Left lobe of liver (tissue), 2 donors: ENCODE data around the gene DUSP28. TPM values are rescaled to one million over a fixed set of nuclear protein-coding genes. Genes with fewer than 3 reads are reported as not detected.
"Not testable (repeated sequence)": the region's sequence is repeated elsewhere in the genome, so short reads cannot be mapped to it uniquely, and the experiment has no call there.

Source experiments
- ATAC-seq: fragments of 200-7000 bp; cut with Tn5 transposase; one replicate; pipeline ENCODE4 v1.9.1; 2020; ENCODE audit warnings: mild to moderate bottlenecking, moderate library complexity
- DNase-seq: peaks from one replicate; pipeline ENCODE4 v3.0.0-alpha.2; 2020; ENCODE audit warnings: low spot score
- total RNA-seq: library from RNA; stranded (reverse); gene quantifications from one replicate; pipeline ENCODE4 v1.2.1, GENCODE V29; 2021
- donor health status: DM: no; HTN: no; CAD: no; lungs with moderate emphysema.
- donor health status: DM: no; HTN: yes; CAD: no.

Gene DUSP28
- total RNA-seq, 1 donor from 2014 or later, result 2.0 TPM

GRCh38 chr2:240558236-240558761 is 1.9 kb upstream of the DUSP28 start:
- ATAC-seq (no peak), DNase-seq (no peak)

- no peak for ATAC-seq
These were observed 871 bp upstream of the DUSP28 start for GRCh38 chr2:240559286-240559685.

GRCh38 chr2:240560480-240561324 is 545 bp downstream of the DUSP28 start:
- peak; percentile 84 for ATAC-seq
- peak; percentile 99 for DNase-seq

More at GRCh38 chr2:240559286-240559685, 871 bp upstream of the DUSP28 start:
- no peak for DNase-seq

- ATAC-seq, result no peak
- DNase-seq, result no peak
These were observed 1.3 kb downstream of the DUSP28 start for GRCh38 chr2:240561325-240561971.

- not testable (repeated sequence) for ATAC-seq, DNase-seq
These were observed 3.1 kb downstream of the DUSP28 start for GRCh38 chr2:240563231-240563630.

- DNase-seq (no peak), ATAC-seq (no peak)
These were observed 3.9 kb downstream of the DUSP28 start for GRCh38 chr2:240563951-240564560.

GRCh38 chr2:240564561-240565332 is 4.6 kb downstream of the DUSP28 start:
- ATAC-seq (no peak), DNase-seq (no peak)

GRCh38 chr2:240565333-240566202 is 5.4 kb downstream of the DUSP28 start:
- DNase-seq, result peak; percentile 78
- ATAC-seq, result no peak

GRCh38 chr2:240566203-240567136 is 6.3 kb downstream of the DUSP28 start:
- ATAC-seq, result peak; percentile 80
- peak; percentile 93 for DNase-seq

- DNase-seq (peak; percentile 55), ATAC-seq (no peak)
These were observed 7.1 kb downstream of the DUSP28 start for GRCh38 chr2:240567137-240567871.

- DNase-seq (peak; percentile 61), ATAC-seq (peak; percentile 47)
These were observed 7.9 kb downstream of the DUSP28 start, which contains the start of gene RNPEPL1 for GRCh38 chr2:240567872-240568677. TSS of gene RNPEPL1 (plus strand) at chr2:240568484. CDS start at chr2:240568587, 103 bp downstream.

- peak; percentile 50 for ATAC-seq
- DNase-seq, result peak; percentile 81
These were observed 8.7 kb downstream of the DUSP28 start for GRCh38 chr2:240568678-240569522.

GRCh38 chr2:240569523-240569997 is 9.4 kb downstream of the DUSP28 start:
- ATAC-seq, result no peak

GRCh38 chr2:240569998-240570530 is 9.9 kb downstream of the DUSP28 start:
- DNase-seq (peak; percentile 45), ATAC-seq (no peak)

More at GRCh38 chr2:240569523-240569997, 9.4 kb downstream of the DUSP28 start:
- no peak for DNase-seq

- DNase-seq, result no peak
- no peak for ATAC-seq
These were observed 10.6 kb downstream of the DUSP28 start for GRCh38 chr2:240570531-240571313.
